B cell (primary cell): ENCODE results near the gene SMURF2. TPM values are rescaled to one million over a fixed set of nuclear protein-coding genes. Genes with fewer than 3 reads are reported as not detected.
"Not testable (repeated sequence)": the region's sequence is repeated elsewhere in the genome, so short reads cannot be mapped to it uniquely, and the experiment has no call there.

Experiments
- ATAC-seq: fragments of 200-7000 bp; cut with Tn5 transposase; one replicate; pipeline ENCODE4 v1.10.0; 2021; ENCODE audit warnings: low read depth, mild to moderate bottlenecking, moderate number of reproducible peaks, moderate library complexity
- CTCF ChIA-PET: fragments of 350-600 bp; sonication (Branson Sonifier 250); formaldehyde crosslinking; loops from one replicate; lab custom pipeline; 2021; ENCODE audit warnings: antibody characterized with exemption, inconsistent platforms; lab: Charles Lee
- POLR2A ChIA-PET: fragments of 350-600 bp; sonication (Branson Sonifier 250); formaldehyde crosslinking; loops from one replicate; lab custom pipeline; 2021; ENCODE audit warnings: antibody characterized with exemption; lab: Charles Lee
- DNase-seq: peaks from one replicate; pipeline ENCODE4 v3.0.0; 2013
- H2AFZ ChIP-seq: 2 replicates; pipeline ENCODE4 v1.6.1; 2012; ENCODE audit warnings: mild to moderate bottlenecking, low read depth, low read length; ENCODE audit not compliant: insufficient read depth, poor library complexity, severe bottlenecking
- H3K27ac ChIP-seq, 2 donors: 1 replicate in 1 of 2; 2 replicates in 1 of 2; pipeline ENCODE4 v1.5.1; 2012 to 2013; ENCODE audit warnings: low read length in 2 of 2, mild to moderate bottlenecking in 2 of 2, moderate library complexity in 1 of 2
- H3K27me3 ChIP-seq, 4 experiments: fragments of 200-600 bp in 1 of 4; sonication (generic) in 1 of 4; replicated peaks in 1 of 4; 1 replicate in 2 of 4; 2 replicates in 2 of 4; pipeline versions ENCODE4 v1.6.1 to v1.7.0; 2013 to 2016; ENCODE audit warnings: low read length in 3 of 4, mild to moderate bottlenecking in 2 of 4, mixed read lengths in 1 of 4, moderate library complexity in 1 of 4; ENCODE audit not compliant: insufficient read depth in 4 of 4, control insufficient read depth in 3 of 4; ENCODE audit errors: control extremely low read depth in 1 of 4
- H3K36me3 ChIP-seq, 2 experiments: replicated peaks in 1 of 2; 1 replicate in 1 of 2; 2 replicates in 1 of 2; pipeline versions ENCODE4 v1.6.1 to v1.7.1; 2013; ENCODE audit warnings: low read length in 1 of 2; ENCODE audit not compliant: insufficient read depth in 2 of 2, control insufficient read depth in 1 of 2; ENCODE audit errors: control extremely low read depth in 1 of 2, extremely low read depth in 1 of 2
- H3K4me1 ChIP-seq, 2 donors: fragments of 200-600 bp in 1 of 2; sonication (generic) in 1 of 2; 1 replicate in 1 of 2; 2 replicates in 1 of 2; pipeline versions ENCODE4 v1.5.1 to v1.6.1; 2013 to 2017; ENCODE audit warnings: low read length in 2 of 2; ENCODE audit not compliant: control insufficient read depth in 2 of 2, insufficient read depth in 2 of 2
- H3K4me2 ChIP-seq: replicated peaks from 2 replicates; pipeline ENCODE3; 2012; ENCODE audit warnings: mild to moderate bottlenecking, low read depth, low read length; ENCODE audit not compliant: poor library complexity, severe bottlenecking
- H3K4me3 ChIP-seq, 5 experiments: fragments of 200-600 bp in 1 of 5; sonication (generic) in 1 of 5; 1 replicate in 3 of 5; 2 replicates in 2 of 5; pipeline versions ENCODE4 v1.5.1 to v1.7.0; 2011 to 2016; ENCODE audit warnings: low read length in 4 of 5, mild to moderate bottlenecking in 4 of 5, low read depth in 2 of 5, control low read depth in 1 of 5, moderate library complexity in 1 of 5; ENCODE audit not compliant: insufficient read depth in 1 of 5; ENCODE audit errors: control extremely low read depth in 1 of 5, extremely low read depth in 1 of 5
- H3K79me2 ChIP-seq: fragments of 200-600 bp; sonication (generic); one replicate; pipeline ENCODE4 v1.6.0; 2016; ENCODE audit warnings: low read length; ENCODE audit not compliant: control insufficient read depth, insufficient read depth
- H3K9ac ChIP-seq: fragments of 200-600 bp; sonication (generic); 2 replicates; pipeline ENCODE4 v1.6.1; 2017; ENCODE audit warnings: mild to moderate bottlenecking, low read length, moderate library complexity
- H3K9me3 ChIP-seq, 3 donors: one replicate each; pipeline versions ENCODE4 v1.6.1 to v1.7.1; 2013; ENCODE audit warnings: low read length in 2 of 3; ENCODE audit not compliant: control insufficient read depth in 2 of 3, insufficient read depth in 1 of 3; ENCODE audit errors: control extremely low read depth in 1 of 3
- H4K20me1 ChIP-seq: 2 replicates; pipeline ENCODE4 v1.6.0; 2012; ENCODE audit warnings: mild to moderate bottlenecking, low read length; ENCODE audit not compliant: insufficient read depth, control insufficient read depth, poor library complexity, severe bottlenecking
- H3K27ac Mint-ChIP-seq: one replicate; pipeline ENCODE4 v1.8.0; 2021; ENCODE audit warnings: mixed read lengths
- H3K27me3 Mint-ChIP-seq: one replicate; pipeline ENCODE4 v1.8.0; 2021; ENCODE audit warnings: mixed read lengths
- H3K4me1 Mint-ChIP-seq: one replicate; pipeline ENCODE4 v1.8.0; 2021; ENCODE audit warnings: mixed read lengths
- H3K4me3 Mint-ChIP-seq: one replicate; pipeline ENCODE4 v1.8.0; 2021; ENCODE audit warnings: mixed read lengths
- H3K9me3 Mint-ChIP-seq: one replicate; pipeline ENCODE4 v1.8.0; 2022; ENCODE audit warnings: mixed read lengths; ENCODE audit not compliant: insufficient read depth
- CTCF ChIP-seq: fragments of 200-600 bp; IDR thresholded peaks from one replicate; pipeline ENCODE4 v1.8.0; 2022; ENCODE audit warnings: antibody characterized with exemption, mild to moderate bottlenecking
- EZH2 ChIP-seq: IDR thresholded peaks from 2 replicates; pipeline ENCODE4 v1.6.1; 2012; ENCODE audit warnings: borderline replicate concordance, low read depth, mild to moderate bottlenecking, moderate library complexity, low read length; ENCODE audit not compliant: insufficient read depth, poor library complexity, severe bottlenecking
- WGBS: methylation state at CpG from one replicate; pipeline ENCODE4 v1.1.5; 2013; ENCODE audit warnings: missing lambda C conversion rate; ENCODE audit not compliant: insufficient coverage; 5-methylcytosine and 5-hydroxymethylcytosine counted together
- intact Hi-C: fragments of 100-400 bp; cut with micrococcal nuclease; formaldehyde crosslinking; loops from one replicate; pipeline ENCODE4 v1.10.0; 2022
- polyA plus RNA-seq: library from polyadenylated mRNA; depleted of rRNA; stranded (reverse); fragments of >200 nt; gene quantifications from 2 replicates; pipeline ENCODE4 v1.2.3, GENCODE V29; 2012
- total RNA-seq, 2 donors: library from RNA; stranded (reverse); fragments of 120-200 nt in 1 of 2; gene quantifications; 1 replicate in 1 of 2; 2 replicates in 1 of 2; pipeline versions ENCODE4 v1.2.3 to v1.2.4, GENCODE V29; 2013 to 2022

Gene SMURF2
- total and polyA plus RNA-seq, 2 donors (not counting 1 experiment from before 2014, with no cell fraction given), result 9.2 to 32.8 TPM

DNA sequence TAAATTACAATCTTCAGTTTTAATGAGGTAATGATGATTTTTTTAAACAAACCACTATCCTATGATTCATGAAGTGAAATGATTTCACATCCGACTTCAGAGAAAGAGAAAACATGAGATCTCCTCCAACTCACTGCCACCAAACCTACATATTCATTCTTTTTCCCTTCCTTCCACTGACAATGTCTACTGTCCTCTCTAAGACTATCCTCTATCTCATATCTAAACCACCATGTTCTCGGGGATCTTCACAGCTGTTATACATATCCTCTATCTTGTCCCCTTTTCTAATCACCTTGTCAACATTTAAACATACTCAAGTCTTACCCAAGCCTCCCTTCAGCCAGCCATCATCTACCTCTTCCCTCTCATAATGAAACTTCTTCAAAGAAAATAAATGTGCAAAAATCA is 53.5 kb downstream of the SMURF2 start:
- no peak for DNase-seq
- H3K36me3 ChIP-seq, result no peaks in the 10 kb centered on the region
- H2AFZ ChIP-seq, result no peak overlapping the region
- peaks cover 24% of the 10 kb centered on the region for H4K20me1 ChIP-seq
- H3K9ac ChIP-seq, result no peak overlapping the region
- TF ChIP-seq EZH2 (no peak), CTCF (no peak)
- WGBS, result 76% methylated on average over 2 of the region's 2 CpGs
- H3K27ac ChIP-seq, result peak overlapping the region in 1 of 2 donors; percentile 38
- H3K27me3 ChIP-seq, result no peaks in the 10 kb centered on the region
- peaks cover 18% of the 10 kb centered on the region for H3K4me1 Mint-ChIP-seq
- no peak overlapping the region for H3K4me2 ChIP-seq
- H3K4me3 ChIP-seq, result no peak overlapping the region
- no peaks in the 10 kb centered on the region for H3K9me3 Mint-ChIP-seq
- intact Hi-C loops, result no loop called here
- peaks cover 40% of the 10 kb centered on the region for H3K79me2 ChIP-seq
- H3K4me1 ChIP-seq, result peaks cover 8 to 9% of the 10 kb centered on the region in 2 donors
- POLR2A ChIA-PET, result no interaction called here
- CTCF ChIA-PET, result no interaction called here
- no peak for ATAC-seq
- H3K4me3 Mint-ChIP-seq, result no peak overlapping the region
- no peaks in the 10 kb centered on the region for H3K27me3 Mint-ChIP-seq
- H3K9me3 ChIP-seq, result no peaks in the 10 kb centered on the region
- peak overlapping the region; percentile 3 for H3K27ac Mint-ChIP-seq

DNA sequence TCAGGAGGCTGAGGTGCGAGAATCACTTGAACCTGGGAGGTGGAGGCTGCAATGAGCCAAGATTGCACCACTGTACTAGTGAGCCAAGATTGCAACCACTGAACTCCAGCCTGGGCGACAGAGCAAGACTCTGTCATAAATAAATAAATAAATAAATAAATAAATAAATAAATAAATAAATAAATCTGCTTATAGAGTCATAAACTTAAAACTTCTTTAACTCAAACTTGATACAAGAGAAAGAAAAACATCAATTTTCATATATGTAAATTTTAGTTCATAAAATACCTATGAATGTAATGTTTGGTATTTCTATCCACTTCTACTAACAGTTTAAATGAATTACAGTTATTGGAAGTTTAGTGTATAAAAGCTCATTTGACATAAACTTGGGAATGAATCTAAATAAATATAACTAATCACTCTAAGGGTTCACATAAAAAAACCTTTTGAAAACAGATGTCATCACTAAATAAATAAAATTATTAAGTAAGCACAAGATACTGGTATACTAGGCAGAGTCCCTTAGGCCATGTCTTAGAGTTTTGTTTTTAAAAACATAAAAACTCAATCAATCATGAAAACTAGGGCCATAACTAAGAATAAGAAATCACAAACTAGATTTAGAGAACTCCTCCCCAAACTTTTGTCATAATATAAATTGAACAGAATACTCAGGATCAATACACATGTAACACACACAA is 54.1 kb downstream of the SMURF2 start:
- WGBS, result no CpG with 5 or more reads among the region's 2 CpGs
- H3K4me2 ChIP-seq, result no peak overlapping the region
- intact Hi-C loops, result no loop called here
- H3K9me3 ChIP-seq, result no peaks in the 10 kb centered on the region
- TF ChIP-seq CTCF (no peak), EZH2 (no peak)
- H4K20me1 ChIP-seq, result peaks cover 20% of the 10 kb centered on the region
- no peaks in the 10 kb centered on the region for H3K27me3 ChIP-seq
- Mint-ChIP-seq H3K27me3 (no peaks in the 10 kb centered on the region), H3K27ac (no peak overlapping the region), H3K9me3 (no peaks in the 10 kb centered on the region), H3K4me1 (peaks cover 13% of the 10 kb centered on the region), H3K4me3 (no peak overlapping the region)
- ATAC-seq (no peak), DNase-seq (no peak)
- no peak overlapping the region for H2AFZ ChIP-seq
- H3K4me3 ChIP-seq, result no peak overlapping the region
- H3K4me1 ChIP-seq, result peaks cover 3 to 4% of the 10 kb centered on the region in 2 donors
- POLR2A ChIA-PET, result no interaction called here
- H3K9ac ChIP-seq, result no peak overlapping the region
- H3K27ac ChIP-seq, result no peak overlapping the region
- CTCF ChIA-PET, result no interaction called here
- H3K36me3 ChIP-seq, result no peaks in the 10 kb centered on the region
- H3K79me2 ChIP-seq, result peaks cover 38% of the 10 kb centered on the region

DNA sequence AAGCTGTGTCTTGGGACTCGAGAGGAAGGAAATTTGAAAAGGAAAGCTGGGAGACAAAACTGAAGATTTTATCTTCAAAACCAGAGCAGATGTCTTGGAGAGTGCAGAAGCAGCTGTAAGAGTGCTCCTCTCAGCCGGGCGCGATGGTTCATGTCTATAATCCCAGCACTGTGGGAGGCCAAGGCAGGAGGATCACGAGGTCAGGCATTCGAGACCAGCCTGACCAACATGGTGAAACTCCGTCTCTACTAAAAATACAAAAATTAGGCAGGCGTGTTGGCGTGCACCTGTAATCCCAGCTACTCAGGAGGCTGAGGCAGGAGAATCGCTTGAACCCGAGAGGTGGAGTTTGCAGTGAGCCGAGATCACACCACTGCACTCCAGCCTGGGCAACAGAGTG is 57.6 kb downstream of the SMURF2 start:
- H3K27ac Mint-ChIP-seq, ATAC-seq, intact Hi-C loops, H3K9ac ChIP-seq, H3K4me2 ChIP-seq, H3K4me1 ChIP-seq, H3K4me3 ChIP-seq, H3K9me3 Mint-ChIP-seq, H3K9me3 ChIP-seq, POLR2A ChIA-PET, H3K4me3 Mint-ChIP-seq, H2AFZ ChIP-seq, DNase-seq, H3K27ac ChIP-seq, H3K36me3 ChIP-seq, H3K27me3 Mint-ChIP-seq, H3K27me3 ChIP-seq, H4K20me1 ChIP-seq: not testable (repeated sequence)
- WGBS, result 84% methylated on average over 9 of the region's 12 CpGs
- peaks cover 35% of the 10 kb centered on the region for H3K79me2 ChIP-seq
- CTCF ChIA-PET, result interaction anchor here (1.3 kb wide), 1 partner anchor 185 kb away, joined by 3 read pairs; no protein-coding TSS in a partner anchor
- peaks cover 17% of the 10 kb centered on the region for H3K4me1 Mint-ChIP-seq
